H1 (cell line): ENCODE data around the gene FXN. TPM values are rescaled to one million over a fixed set of nuclear protein-coding genes. Genes with fewer than 3 reads are reported as not detected.

Source experiments
- CHD2 ChIP-seq: IDR thresholded peaks from 2 replicates; pipeline ENCODE4 v1.6.1; 2012; ENCODE audit warnings: low read length, improper control_type of control experiment
- polyA plus RNA-seq, 7 experiments: library from polyadenylated mRNA; depleted of rRNA in 3 of 7; stranded (reverse) in 5 of 7; unstranded in 2 of 7; fragments of >200 nt in 5 of 7; fragments of 200-250 nt in 2 of 7; gene quantifications; 1 replicate in 5 of 7; 2 replicates in 1 of 7; 4 replicates in 1 of 7; pipeline versions ENCODE4 v1.2.1 to v1.2.3, GENCODE V29; 2011 to 2013; ENCODE audit warnings: missing spikeins in 2 of 7, mixed read lengths in 2 of 7
- total RNA-seq: library from RNA; stranded (reverse); fragmentation: NEBNext Ultra II Directional; extraction: Animal tissue kit (Norgen Biotek cat#: 25700); gene quantifications from 2 replicates; pipeline ENCODE4 v1.2.1, GENCODE V29; 2021

Gene FXN
- total and polyA plus RNA-seq, 2 of the 8 experiments (the other 6 are each of a cell fraction or from before 2014, with no cell fraction given): 34.2 to 37.5 TPM

DNA sequence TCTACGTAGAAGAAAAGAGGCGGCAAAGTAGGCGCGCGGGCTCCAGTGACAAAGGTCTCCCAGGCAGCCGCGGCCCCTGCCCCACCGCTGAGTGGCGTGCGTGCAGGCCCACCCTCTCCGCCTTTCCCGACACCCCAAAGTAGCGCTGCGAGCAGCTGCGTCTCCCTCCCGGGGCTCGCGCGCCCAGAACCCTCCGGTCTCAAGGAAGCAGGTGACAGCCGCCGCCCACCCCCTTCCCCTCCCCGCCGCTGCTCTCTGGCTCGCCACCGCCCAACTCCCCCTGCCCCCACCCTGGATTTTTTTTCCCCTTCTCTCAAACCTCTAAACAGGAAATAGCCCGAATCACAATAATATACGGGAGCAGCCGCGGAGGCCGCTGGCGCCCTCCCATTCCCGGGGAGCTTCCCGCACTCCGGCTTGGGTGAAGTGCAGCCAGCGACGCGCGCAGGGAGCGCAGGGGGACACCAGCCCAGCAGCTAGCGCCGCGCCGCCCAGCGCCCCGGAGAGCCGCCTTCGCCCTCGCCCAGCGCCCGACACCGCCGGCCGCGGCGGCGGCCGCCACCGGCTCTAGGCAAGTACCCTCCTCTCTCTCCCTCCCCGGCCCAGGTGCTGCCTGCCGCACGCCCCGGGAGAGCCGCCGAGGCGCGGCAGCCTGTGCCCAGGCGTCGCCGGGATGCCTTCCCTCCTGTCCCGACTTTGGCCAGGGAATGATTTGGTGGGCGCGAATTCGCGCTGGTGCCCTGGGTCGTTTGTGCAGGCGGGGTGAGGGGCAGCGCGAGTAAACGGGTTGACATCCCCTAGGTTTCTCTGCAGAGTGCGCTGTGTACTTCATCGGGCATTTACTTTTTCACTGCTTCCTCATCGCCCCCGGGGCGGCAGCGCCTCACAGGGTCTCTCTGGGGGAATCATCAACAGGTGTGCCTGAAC lies 85.9 kb downstream of the FXN start (continued):
- TF ChIP-seq CHD2: no peak
